MM.1S (cell line): Measurements from ENCODE around the gene GYS2.

Experiments used
- CTCF ChIP-seq: fragments of 300-600 bp; sonication (generic); IDR thresholded peaks from 2 replicates; pipeline ENCODE4 v1.5.1; 2016; ENCODE audit warnings: antibody characterized with exemption, low read length, mixed read lengths
- EZH2 ChIP-seq: fragments of 300-600 bp; sonication (generic); optimal IDR thresholded peaks from 2 replicates; pipeline ENCODE3; 2017; ENCODE audit warnings: low read depth, mild to moderate bottlenecking, antibody characterized with exemption, low read length, mixed read lengths

- TF ChIP-seq CTCF (no peak), EZH2 (no peak)
Measured at GRCh38 chr12:21523148-21523547, 81.5 kb downstream of the GYS2 start.
